ENCODE data around the gene OBI1. TPM values are rescaled to one million over a fixed set of nuclear protein-coding genes. Genes with fewer than 3 reads are reported as not detected.

OBI1 gene
- total and polyA plus RNA-seq, 2 donors from 2014 or later: 4.0 to 9.9 TPM

GRCh38 chr13:78600280-78600883 lies 58.6 kb downstream of the OBI1 start:
- Histone ChIP-seq H3K27ac (ENCODE audit: low read depth in 2 of 2, low read length in 2 of 2) (no peak overlapping the region), H3K9me3 (ENCODE audit: control insufficient read depth in 2 of 3, insufficient read depth in 1 of 3, low read length in 3 of 3) (no peaks in the 10 kb centered on the region), H3K9ac (ENCODE audit: low read length in 3 of 3) (no peak overlapping the region), H3K36me3 (ENCODE audit: control insufficient read depth in 2 of 3, insufficient read depth in 3 of 3, low read length in 3 of 3) (no peaks in the 10 kb centered on the region), H3K27me3 (ENCODE audit: control insufficient read depth, insufficient read depth, low read length) (peaks cover 78% of the 10 kb centered on the region), H3K4me1 (ENCODE audit: control insufficient read depth in 2 of 3, insufficient read depth in 2 of 3, low read depth in 1 of 3, low read length in 3 of 3) (peaks cover 0 to 14% (median 0%) of the 10 kb centered on the region in 3 donors), H3K4me3 (ENCODE audit: low read length in 3 of 3) (no peak overlapping the region)
- FAIRE-seq (no peak), DNase-seq (no peak)
- TF ChIP-seq, protein P1, sequence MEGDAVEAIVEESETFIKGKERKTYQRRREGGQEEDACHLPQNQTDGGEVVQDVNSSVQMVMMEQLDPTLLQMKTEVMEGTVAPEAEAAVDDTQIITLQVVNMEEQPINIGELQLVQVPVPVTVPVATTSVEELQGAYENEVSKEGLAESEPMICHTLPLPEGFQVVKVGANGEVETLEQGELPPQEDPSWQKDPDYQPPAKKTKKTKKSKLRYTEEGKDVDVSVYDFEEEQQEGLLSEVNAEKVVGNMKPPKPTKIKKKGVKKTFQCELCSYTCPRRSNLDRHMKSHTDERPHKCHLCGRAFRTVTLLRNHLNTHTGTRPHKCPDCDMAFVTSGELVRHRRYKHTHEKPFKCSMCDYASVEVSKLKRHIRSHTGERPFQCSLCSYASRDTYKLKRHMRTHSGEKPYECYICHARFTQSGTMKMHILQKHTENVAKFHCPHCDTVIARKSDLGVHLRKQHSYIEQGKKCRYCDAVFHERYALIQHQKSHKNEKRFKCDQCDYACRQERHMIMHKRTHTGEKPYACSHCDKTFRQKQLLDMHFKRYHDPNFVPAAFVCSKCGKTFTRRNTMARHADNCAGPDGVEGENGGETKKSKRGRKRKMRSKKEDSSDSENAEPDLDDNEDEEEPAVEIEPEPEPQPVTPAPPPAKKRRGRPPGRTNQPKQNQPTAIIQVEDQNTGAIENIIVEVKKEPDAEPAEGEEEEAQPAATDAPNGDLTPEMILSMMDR (IDR thresholded peaks at IDR 0.05; ENCODE audit: borderline replicate concordance, extremely low read depth, insufficient read depth): no peak
- intact Hi-C loops (cut with DNase I): no loop called here

GRCh38 chr13:78599645-78600279 lies 59.2 kb downstream of the OBI1 start:
- DNase-seq: no peak
- H3K27ac ChIP-seq (ENCODE audit: low read depth in 2 of 2, low read length in 2 of 2): no peak overlapping the region
- H3K4me3 ChIP-seq (ENCODE audit: low read length in 3 of 3): no peak overlapping the region
- H3K36me3 ChIP-seq (ENCODE audit: control insufficient read depth in 2 of 3, insufficient read depth in 3 of 3, low read length in 3 of 3): no peaks in the 10 kb centered on the region
- peaks cover 0 to 14% (median 0%) of the 10 kb centered on the region in 3 donors for H3K4me1 ChIP-seq (ENCODE audit: control insufficient read depth in 2 of 3, insufficient read depth in 2 of 3, low read depth in 1 of 3, low read length in 3 of 3)
- no peaks in the 10 kb centered on the region for H3K9me3 ChIP-seq (ENCODE audit: control insufficient read depth in 2 of 3, insufficient read depth in 1 of 3, low read length in 3 of 3)
- H3K27me3 ChIP-seq (ENCODE audit: control insufficient read depth, insufficient read depth, low read length): peaks cover 78% of the 10 kb centered on the region
- FAIRE-seq: no peak
- TF ChIP-seq, protein P1 (IDR thresholded peaks at IDR 0.05; ENCODE audit: borderline replicate concordance, extremely low read depth, insufficient read depth): no peak
- intact Hi-C loops (cut with DNase I): no loop called here
- H3K9ac ChIP-seq (ENCODE audit: low read length in 3 of 3): no peak overlapping the region

GRCh38 chr13:78598966-78599644 lies 59.9 kb downstream of the OBI1 start:
- no peak overlapping the region for H3K9ac ChIP-seq (ENCODE audit: low read length in 3 of 3)
- TF ChIP-seq, protein P1 (IDR thresholded peaks at IDR 0.05; ENCODE audit: borderline replicate concordance, extremely low read depth, insufficient read depth): no peak
- FAIRE-seq (no peak), DNase-seq (no peak)
- H3K27ac ChIP-seq (ENCODE audit: low read depth in 2 of 2, low read length in 2 of 2): no peak overlapping the region
- H3K4me3 ChIP-seq (ENCODE audit: low read length in 3 of 3): no peak overlapping the region
- H3K27me3 ChIP-seq (ENCODE audit: control insufficient read depth, insufficient read depth, low read length): peaks cover 77% of the 10 kb centered on the region
- H3K36me3 ChIP-seq (ENCODE audit: control insufficient read depth in 2 of 3, insufficient read depth in 3 of 3, low read length in 3 of 3): no peaks in the 10 kb centered on the region
- peaks cover 0 to 14% (median 0%) of the 10 kb centered on the region in 3 donors for H3K4me1 ChIP-seq (ENCODE audit: control insufficient read depth in 2 of 3, insufficient read depth in 2 of 3, low read depth in 1 of 3, low read length in 3 of 3)
- H3K9me3 ChIP-seq (ENCODE audit: control insufficient read depth in 2 of 3, insufficient read depth in 1 of 3, low read length in 3 of 3): no peaks in the 10 kb centered on the region
- intact Hi-C loops (cut with DNase I): no loop called here

Measured in kidney (tissue), 14 donors.